Measurements from ENCODE around the gene TSSK1B.

DNA sequence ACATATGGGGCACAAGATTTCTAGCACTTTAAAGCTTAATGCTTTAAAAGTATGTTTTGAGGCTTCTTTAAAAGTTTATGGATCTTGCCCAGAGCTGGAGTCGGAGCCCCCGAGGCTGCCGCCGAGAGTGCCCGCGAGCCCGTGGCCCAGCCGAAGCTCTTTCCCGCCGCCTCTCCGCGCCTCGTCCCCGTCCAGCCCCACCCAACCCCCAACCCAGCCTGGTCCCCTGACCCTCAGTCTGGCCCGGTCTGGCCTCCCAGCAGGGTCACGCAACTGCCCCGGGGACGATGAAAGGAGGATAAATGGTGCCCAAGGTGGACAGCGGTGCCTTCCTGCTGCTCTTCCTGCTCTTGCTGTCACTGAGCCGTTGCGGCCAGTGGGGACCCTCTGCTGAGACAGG lies 1.7 kb downstream of the TSSK1B start:
- TF ChIP-seq, protein P1, sequence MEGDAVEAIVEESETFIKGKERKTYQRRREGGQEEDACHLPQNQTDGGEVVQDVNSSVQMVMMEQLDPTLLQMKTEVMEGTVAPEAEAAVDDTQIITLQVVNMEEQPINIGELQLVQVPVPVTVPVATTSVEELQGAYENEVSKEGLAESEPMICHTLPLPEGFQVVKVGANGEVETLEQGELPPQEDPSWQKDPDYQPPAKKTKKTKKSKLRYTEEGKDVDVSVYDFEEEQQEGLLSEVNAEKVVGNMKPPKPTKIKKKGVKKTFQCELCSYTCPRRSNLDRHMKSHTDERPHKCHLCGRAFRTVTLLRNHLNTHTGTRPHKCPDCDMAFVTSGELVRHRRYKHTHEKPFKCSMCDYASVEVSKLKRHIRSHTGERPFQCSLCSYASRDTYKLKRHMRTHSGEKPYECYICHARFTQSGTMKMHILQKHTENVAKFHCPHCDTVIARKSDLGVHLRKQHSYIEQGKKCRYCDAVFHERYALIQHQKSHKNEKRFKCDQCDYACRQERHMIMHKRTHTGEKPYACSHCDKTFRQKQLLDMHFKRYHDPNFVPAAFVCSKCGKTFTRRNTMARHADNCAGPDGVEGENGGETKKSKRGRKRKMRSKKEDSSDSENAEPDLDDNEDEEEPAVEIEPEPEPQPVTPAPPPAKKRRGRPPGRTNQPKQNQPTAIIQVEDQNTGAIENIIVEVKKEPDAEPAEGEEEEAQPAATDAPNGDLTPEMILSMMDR (IDR thresholded peaks at IDR 0.05 in 2 of 3, conservative IDR thresholded peaks at IDR 0.05 in 1 of 3; ENCODE audit: borderline replicate concordance in 1 of 3, insufficient read depth in 1 of 3, low read depth in 2 of 3, low read length in 2 of 3): no peak
- TF ChIP-seq CEBPB (IDR thresholded peaks at IDR 0.05; ENCODE audit: low read depth) (no peak), EZH2 (IDR thresholded peaks at IDR 0.05) (no peak), SP1 (IDR thresholded peaks at IDR 0.05; ENCODE audit: low read depth) (no peak), POLR2A (IDR thresholded peaks at IDR 0.05; ENCODE audit: borderline replicate concordance, extremely low read depth, insufficient read depth, insufficient read length) (no peak), YY1 (IDR thresholded peaks at IDR 0.05; ENCODE audit: extremely low read depth, insufficient replicate concordance, low read depth, low read length) (no peak), ELF1 (IDR thresholded peaks at IDR 0.05; ENCODE audit: borderline replicate concordance, low read depth) (no peak), POLR2AphosphoS5 (IDR thresholded peaks at IDR 0.05; ENCODE audit: low read depth, low read length) (no peak), ZBTB33 (IDR thresholded peaks at IDR 0.05; ENCODE audit: extremely low read depth, insufficient replicate concordance, low read length) (no peak), MAX (IDR thresholded peaks at IDR 0.05) (no peak), ZNF274 (IDR thresholded peaks at IDR 0.05; ENCODE audit: low read depth, low read length) (no peak), EZH2phosphoT487 (IDR thresholded peaks at IDR 0.05; ENCODE audit: borderline replicate concordance) (no peak)
- TF ChIP-seq, protein P2, sequence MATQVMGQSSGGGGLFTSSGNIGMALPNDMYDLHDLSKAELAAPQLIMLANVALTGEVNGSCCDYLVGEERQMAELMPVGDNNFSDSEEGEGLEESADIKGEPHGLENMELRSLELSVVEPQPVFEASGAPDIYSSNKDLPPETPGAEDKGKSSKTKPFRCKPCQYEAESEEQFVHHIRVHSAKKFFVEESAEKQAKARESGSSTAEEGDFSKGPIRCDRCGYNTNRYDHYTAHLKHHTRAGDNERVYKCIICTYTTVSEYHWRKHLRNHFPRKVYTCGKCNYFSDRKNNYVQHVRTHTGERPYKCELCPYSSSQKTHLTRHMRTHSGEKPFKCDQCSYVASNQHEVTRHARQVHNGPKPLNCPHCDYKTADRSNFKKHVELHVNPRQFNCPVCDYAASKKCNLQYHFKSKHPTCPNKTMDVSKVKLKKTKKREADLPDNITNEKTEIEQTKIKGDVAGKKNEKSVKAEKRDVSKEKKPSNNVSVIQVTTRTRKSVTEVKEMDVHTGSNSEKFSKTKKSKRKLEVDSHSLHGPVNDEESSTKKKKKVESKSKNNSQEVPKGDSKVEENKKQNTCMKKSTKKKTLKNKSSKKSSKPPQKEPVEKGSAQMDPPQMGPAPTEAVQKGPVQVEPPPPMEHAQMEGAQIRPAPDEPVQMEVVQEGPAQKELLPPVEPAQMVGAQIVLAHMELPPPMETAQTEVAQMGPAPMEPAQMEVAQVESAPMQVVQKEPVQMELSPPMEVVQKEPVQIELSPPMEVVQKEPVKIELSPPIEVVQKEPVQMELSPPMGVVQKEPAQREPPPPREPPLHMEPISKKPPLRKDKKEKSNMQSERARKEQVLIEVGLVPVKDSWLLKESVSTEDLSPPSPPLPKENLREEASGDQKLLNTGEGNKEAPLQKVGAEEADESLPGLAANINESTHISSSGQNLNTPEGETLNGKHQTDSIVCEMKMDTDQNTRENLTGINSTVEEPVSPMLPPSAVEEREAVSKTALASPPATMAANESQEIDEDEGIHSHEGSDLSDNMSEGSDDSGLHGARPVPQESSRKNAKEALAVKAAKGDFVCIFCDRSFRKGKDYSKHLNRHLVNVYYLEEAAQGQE (IDR thresholded peaks at IDR 0.05; ENCODE audit: low read depth): no peak

Data from HCT116 (cell line).